ENCODE results near the gene BTN3A1.

DNA sequence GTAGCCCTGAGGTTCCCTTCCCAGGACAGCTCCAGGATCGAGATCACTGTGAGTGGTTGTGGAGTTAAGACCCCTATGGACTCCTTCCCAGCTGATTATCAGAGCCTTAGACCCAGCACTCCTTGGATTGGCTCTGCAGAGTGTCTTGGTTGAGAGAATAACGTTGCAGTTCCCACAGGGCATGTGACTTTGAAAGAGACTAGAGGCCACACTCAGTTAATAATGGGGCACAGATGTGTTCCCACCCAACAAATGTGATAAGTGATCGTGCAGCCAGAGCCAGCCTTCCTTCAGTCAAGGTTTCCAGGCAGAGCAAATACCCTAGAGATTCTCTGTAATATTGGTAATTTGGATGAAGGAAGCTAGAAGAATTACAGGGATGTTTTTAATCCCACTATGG lies 24.4 kb upstream of the BTN3A1 start:
- no peak for TF ChIP-seq POLR2A (IDR thresholded peaks at IDR 0.05; ENCODE audit: low read depth, low read length)
- TF ChIP-seq POLR2AphosphoS5 (IDR thresholded peaks at IDR 0.05; ENCODE audit: low read depth, low read length), result no peak
- TF ChIP-seq TAF1 (IDR thresholded peaks at IDR 0.05; ENCODE audit: borderline replicate concordance, low read depth, low read length), result no peak
